Stimulated activated naive CD8-positive, alpha-beta T cell treated with anti-CD3 and anti-CD28 coated beads, Interleukin-15, Interleukin-2, amounts not matched to agents 100 U/mL and 50 U/mL, for 24 hours (primary cell): ENCODE results near the gene PRSS50.
"Not testable (repeated sequence)": the region's sequence is repeated elsewhere in the genome, so short reads cannot be mapped to it uniquely, and the experiment has no call there.

ENCODE experiments used
- ATAC-seq: fragments of 150-1000 bp; cut with Tn5 transposase; one replicate; pipeline ENCODE4 v1.10.0; 2021
- DNase-seq: peaks from one replicate; pipeline ENCODE4 v3.0.0; 2021

Gene PRSS50

GRCh38 chr3:46717447-46718231, at the start of gene PRSS50:
PRSS50 (minus strand) TSS chr3:46717869; CDS start chr3:46717824, 45 bp downstream.
- peak; percentile 29 for ATAC-seq
- peak; percentile 59 for DNase-seq

GRCh38 chr3:46764206-46764605, 46.5 kb upstream of the PRSS50 start:
- ATAC-seq = no peak
- no peak for DNase-seq

DNA sequence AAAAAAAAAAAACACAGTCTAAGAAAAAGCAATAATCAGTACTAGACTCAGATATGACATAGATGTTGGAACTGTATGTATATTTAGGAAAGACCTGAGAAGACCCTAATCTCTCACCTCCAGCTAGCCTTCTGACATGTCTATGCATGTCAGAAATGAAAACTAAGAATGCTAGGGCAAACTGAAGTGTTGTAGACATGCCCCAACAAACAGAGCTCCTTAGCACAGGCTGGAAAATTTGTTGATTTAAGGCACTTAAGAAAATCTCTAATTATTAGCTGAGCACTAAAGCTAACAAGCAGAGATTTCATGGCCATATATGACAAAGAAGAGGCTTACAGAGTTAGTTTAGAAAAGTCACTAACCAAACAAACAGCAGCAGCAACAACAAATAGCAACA, 45.5 kb upstream of the PRSS50 start:
- ATAC-seq (no peak), DNase-seq (no peak)

DNA sequence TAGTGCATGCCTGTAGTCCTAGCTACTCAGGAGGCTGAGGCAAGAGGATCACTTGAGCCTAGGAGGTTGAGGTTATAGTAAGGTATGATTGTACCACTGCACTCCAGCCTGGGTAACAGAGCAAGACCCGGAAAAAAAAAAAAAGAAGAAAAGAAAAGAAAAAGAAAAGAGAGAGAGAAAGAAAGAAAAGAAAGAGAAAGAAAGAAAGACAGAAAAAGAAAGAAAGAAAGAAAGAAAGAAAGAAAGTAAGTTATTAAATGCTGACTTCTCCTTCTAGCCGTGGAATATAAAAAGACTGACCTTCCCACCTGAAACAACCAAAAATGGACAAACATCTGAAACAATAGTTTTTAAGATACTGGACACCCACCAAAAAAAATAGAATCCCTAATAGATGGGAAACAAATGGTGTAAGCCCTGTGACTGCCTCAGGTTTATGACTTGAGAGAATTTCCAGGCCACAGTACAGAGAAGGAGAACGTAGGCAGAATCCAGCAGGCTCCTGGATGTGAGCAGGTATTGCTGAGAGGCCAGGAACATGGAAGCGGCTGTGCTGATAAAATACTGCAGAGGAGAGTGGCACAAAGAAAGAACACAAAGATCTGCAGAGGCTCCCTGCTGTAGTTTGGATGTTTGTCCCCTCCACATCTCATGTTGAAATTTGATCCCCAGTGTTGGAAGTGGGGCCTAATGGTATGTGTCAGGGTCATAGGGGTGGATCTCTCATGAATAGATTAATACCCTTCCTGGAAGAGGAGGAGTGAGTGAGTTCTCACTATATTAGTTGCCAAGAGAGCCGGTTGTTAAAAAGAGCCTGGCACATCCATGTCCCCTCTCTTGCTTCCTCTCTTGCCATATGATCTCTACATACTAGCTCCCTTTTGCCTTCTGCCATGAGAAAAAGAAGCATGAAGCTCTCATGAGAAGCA, 41.8 kb upstream of the PRSS50 start:
- no peak for ATAC-seq

GRCh38 chr3:46756642-46757041, 39.0 kb upstream of the PRSS50 start:
- no peak for ATAC-seq
- no peak for DNase-seq

More for the DNA sequence above, 41.8 kb upstream of the PRSS50 start:
- no peak for DNase-seq

- DNase-seq (no peak), ATAC-seq (no peak)
These were observed 38.0 kb upstream of the PRSS50 start for GRCh38 chr3:46755646-46756045.

- DNase-seq = not testable (repeated sequence)
- peak; percentile 61 for ATAC-seq
These were observed 35.5 kb upstream of the PRSS50 start for GRCh38 chr3:46753127-46753526.

- no peak for DNase-seq
These were observed 32.9 kb upstream of the PRSS50 start for GRCh38 chr3:46750555-46751038.

GRCh38 chr3:46749129-46749528, 31.5 kb upstream of the PRSS50 start:
- ATAC-seq (no peak), DNase-seq (no peak)

More at GRCh38 chr3:46750555-46751038, 32.9 kb upstream of the PRSS50 start:
- ATAC-seq = no peak

- no peak for ATAC-seq
These were observed 30.5 kb upstream of the PRSS50 start for GRCh38 chr3:46748170-46748569.

DNA sequence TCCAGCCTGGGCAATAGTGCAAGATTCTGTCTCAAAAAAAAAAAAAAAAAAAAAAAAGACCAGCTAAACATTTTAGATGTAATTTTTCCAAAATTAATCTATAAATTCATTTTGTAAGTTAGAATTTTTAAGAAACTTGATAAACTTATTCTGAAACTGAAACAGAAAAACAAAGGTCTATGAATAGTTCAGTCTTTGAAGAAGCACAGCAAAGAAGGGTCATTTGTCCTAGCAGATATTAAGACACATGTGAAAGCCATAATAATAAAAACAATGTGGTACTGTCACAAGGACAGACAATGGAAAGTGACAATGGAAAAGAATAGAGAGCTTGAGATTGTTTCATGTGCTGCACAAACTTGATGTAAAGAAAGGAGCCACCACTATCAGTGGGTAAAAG, 29.0 kb upstream of the PRSS50 start:
- ATAC-seq (no peak), DNase-seq (no peak)

More at GRCh38 chr3:46748170-46748569, 30.5 kb upstream of the PRSS50 start:
- no peak for DNase-seq

DNA sequence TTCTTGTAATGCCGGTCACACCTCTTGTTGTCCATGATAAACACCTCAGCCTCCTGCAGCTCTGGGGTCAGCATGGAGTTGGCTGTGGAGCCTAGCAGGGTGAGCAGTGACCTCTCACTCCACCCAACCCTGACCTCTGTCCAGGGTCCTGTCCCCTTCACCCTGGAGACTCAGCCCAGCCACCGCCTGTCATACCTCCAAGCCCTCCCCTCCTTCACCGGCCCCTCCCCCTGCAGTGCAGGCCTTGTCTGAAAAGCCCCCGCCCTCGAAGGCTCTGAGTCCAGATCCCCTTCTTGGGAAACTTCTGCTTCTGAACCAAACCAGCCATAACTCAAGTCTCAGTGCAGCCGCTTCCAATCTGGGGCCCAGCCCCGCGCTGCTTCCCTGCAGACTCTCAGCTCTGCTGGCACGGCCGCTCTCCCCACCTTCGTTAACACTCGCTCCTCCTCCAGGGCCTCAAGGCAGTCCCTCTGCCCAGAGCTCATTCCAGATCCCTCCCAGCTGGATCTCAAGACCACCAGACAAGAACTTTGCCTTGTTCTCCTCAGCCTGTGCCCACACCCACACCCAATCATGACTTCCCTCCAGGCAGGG, 25.4 kb upstream of the PRSS50 start:
- ATAC-seq = no peak
- no peak for DNase-seq

- not testable (repeated sequence) for DNase-seq, ATAC-seq
These were observed 21.9 kb upstream of the PRSS50 start for GRCh38 chr3:46739565-46739964.

DNA sequence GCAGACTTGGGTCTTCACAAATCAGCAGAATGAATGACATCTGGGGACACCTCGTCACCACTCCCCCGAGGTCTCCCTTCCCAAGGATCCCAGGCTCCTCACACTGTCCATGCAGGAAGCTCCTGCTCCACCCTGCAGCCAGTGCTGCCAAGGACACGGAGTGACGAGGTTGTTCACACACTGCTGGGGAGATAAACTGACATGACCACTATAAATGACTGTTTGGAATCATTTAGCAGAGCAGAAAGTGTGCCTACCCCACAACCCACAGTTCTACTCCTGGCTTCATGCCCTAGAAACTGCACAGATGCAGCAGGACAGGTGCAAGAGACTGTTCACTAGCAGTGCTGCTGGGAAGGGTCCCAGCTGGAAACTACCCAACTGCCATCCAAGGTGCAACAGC, 19.7 kb upstream of the PRSS50 start:
- DNase-seq = no peak

DNA sequence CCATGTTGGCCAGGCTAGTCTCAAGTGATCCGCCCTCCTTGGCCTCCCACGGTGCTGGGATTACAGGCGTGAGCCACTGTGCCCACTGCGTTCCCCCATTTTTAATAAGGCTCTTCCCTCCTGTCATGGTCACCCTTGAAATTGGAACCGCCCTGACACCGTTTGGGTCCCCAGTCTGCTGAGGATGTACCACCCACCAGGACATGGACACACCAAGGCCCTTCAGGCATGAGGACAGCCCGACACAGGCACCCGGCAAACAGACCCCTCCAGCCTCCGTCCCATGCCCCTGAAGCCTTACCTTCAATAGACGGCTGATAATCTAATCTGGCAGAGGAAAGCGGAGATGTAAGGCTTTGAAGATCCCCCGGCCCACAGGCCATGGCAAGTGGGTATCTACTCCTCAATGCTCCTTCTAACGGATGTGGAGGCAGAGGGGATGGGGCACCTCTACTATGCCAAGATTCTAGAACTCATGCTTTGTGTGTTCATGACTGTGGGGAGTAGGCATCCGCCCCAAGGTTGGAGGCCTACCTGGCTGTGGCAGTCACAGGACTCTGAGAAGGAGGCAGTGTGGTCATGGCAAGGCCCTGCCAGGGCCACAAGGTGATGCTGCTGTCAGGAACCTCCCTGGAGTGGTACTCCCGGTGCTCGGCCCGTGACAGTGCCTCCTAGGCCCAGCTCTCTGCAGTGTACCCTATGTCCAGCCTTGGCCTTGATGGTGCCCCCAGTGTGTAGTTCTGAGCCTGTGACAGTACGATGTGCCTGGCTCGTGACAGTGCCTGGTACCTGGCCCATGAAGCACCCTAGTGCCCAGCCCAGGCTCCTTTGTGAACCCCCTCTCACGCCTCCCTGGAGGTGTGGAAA, 18.6 kb upstream of the PRSS50 start:
- no peak for DNase-seq
- no peak for ATAC-seq

More for the DNA sequence above, 19.7 kb upstream of the PRSS50 start:
- ATAC-seq = no peak

GRCh38 chr3:46734773-46735172, 17.1 kb upstream of the PRSS50 start:
- ATAC-seq = no peak
- no peak for DNase-seq

- no peak for DNase-seq
- no peak for ATAC-seq
These were observed 15.5 kb upstream of the PRSS50 start for GRCh38 chr3:46733026-46733800.

DNA sequence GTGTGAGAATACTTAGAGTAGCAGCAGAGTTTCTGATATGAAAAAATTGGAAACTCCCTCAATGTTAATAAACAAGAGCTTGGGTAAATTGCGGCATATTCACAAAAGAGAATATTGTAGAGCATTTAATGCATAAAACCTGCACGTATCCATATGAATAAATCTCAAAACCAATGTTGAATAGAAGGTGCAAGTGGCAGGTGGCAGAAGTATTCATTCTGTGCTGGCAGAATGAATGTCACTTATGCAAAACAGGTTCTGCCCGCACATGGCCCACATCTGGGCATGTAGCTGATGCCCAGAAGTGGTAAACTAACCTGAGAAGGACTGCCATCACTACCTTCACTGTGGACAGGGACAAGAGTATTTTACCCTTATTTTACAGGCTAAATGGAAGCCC, 14.1 kb upstream of the PRSS50 start:
- ATAC-seq (no peak), DNase-seq (no peak)

DNA sequence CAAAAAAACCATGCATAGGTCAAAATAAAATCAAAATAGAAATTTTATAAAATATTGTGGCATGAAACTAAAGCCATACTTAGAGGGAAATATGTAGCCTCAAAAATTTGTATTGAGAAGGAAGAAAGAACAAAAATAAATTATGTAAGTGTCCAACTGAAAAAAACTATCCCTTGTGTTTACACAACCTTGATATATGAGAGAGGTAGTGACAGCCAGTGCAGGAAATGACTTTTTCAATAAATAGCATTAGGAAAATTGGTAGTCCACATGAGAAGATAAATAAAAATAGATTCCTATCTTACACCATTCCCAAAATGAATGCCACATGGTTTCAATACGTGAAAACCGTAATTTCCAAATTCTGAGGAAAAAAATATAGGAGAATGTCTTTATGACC, 13.2 kb upstream of the PRSS50 start:
- no peak for DNase-seq
- ATAC-seq = no peak

- DNase-seq = no peak
These were observed 11.4 kb upstream of the PRSS50 start for GRCh38 chr3:46729038-46729437.

More at GRCh38 chr3:46729038-46729437, 11.4 kb upstream of the PRSS50 start:
- no peak for ATAC-seq
